ENCODE measurements around the gene RCN1. TPM values are rescaled to one million over a fixed set of nuclear protein-coding genes. Genes with fewer than 3 reads are reported as not detected.
"Not testable (repeated sequence)": the region's sequence is repeated elsewhere in the genome, so short reads cannot be mapped to it uniquely, and the experiment has no call there.

RCN1 gene
- total RNA-seq, 1 donor from 2014 or later: 107 TPM

- no peaks in the 10 kb centered on the region for H3K27me3 ChIP-seq (ENCODE audit: control insufficient read depth in 3 of 3, insufficient read depth in 3 of 3, low read length in 3 of 3)
- no peak overlapping the region for H3K27ac ChIP-seq (ENCODE audit: low read depth, low read length)
- H3K4me3 ChIP-seq (ENCODE audit: low read length in 3 of 3): no peak overlapping the region
- no peak overlapping the region for H3K9ac ChIP-seq (ENCODE audit: low read depth in 1 of 3, low read length in 3 of 3)
- no peaks in the 10 kb centered on the region for H3K9me3 ChIP-seq (ENCODE audit: control insufficient read depth in 3 of 3, low read length in 3 of 3)
- no peaks in the 10 kb centered on the region for H3K36me3 ChIP-seq (ENCODE audit: control insufficient read depth in 3 of 3, insufficient read depth in 3 of 3, low read length in 3 of 3)
- peaks cover 0 to 2% (median 0%) of the 10 kb centered on the region in 3 donors for H3K4me1 ChIP-seq (ENCODE audit: control insufficient read depth in 3 of 3, insufficient read depth in 3 of 3, low read length in 3 of 3)
Observed at GRCh38 chr11:32109138-32109537, 18.3 kb downstream of the RCN1 start.

- no peak overlapping the region for H3K4me3 ChIP-seq (ENCODE audit: low read length in 3 of 3)
- H3K4me1 ChIP-seq (ENCODE audit: control insufficient read depth in 3 of 3, insufficient read depth in 3 of 3, low read length in 3 of 3): peaks cover 0 to 2% (median 0%) of the 10 kb centered on the region in 3 donors
- H3K36me3 ChIP-seq (ENCODE audit: control insufficient read depth in 3 of 3, insufficient read depth in 3 of 3, low read length in 3 of 3): no peaks in the 10 kb centered on the region
- H3K9me3 ChIP-seq (ENCODE audit: control insufficient read depth in 3 of 3, low read length in 3 of 3): no peaks in the 10 kb centered on the region
- no peaks in the 10 kb centered on the region for H3K27me3 ChIP-seq (ENCODE audit: control insufficient read depth in 3 of 3, insufficient read depth in 3 of 3, low read length in 3 of 3)
- H3K27ac ChIP-seq (ENCODE audit: low read depth, low read length): no peak overlapping the region
- no peak overlapping the region for H3K9ac ChIP-seq (ENCODE audit: low read depth in 1 of 3, low read length in 3 of 3)
Observed at GRCh38 chr11:32109592-32109991, 18.7 kb downstream of the RCN1 start.

GRCh38 chr11:32110795-32111194 lies 19.9 kb downstream of the RCN1 start:
- no peaks in the 10 kb centered on the region for H3K27me3 ChIP-seq (ENCODE audit: control insufficient read depth in 3 of 3, insufficient read depth in 3 of 3, low read length in 3 of 3)
- H3K27ac ChIP-seq (ENCODE audit: low read depth, low read length): no peak overlapping the region
- H3K4me1 ChIP-seq (ENCODE audit: control insufficient read depth in 3 of 3, insufficient read depth in 3 of 3, low read length in 3 of 3): peaks cover 0 to 2% (median 0%) of the 10 kb centered on the region in 3 donors
- no peaks in the 10 kb centered on the region for H3K36me3 ChIP-seq (ENCODE audit: control insufficient read depth in 3 of 3, insufficient read depth in 3 of 3, low read length in 3 of 3)
- H3K4me3 ChIP-seq (ENCODE audit: low read length in 3 of 3): no peak overlapping the region
- no peaks in the 10 kb centered on the region for H3K9me3 ChIP-seq (ENCODE audit: control insufficient read depth in 3 of 3, low read length in 3 of 3)
- H3K9ac ChIP-seq (ENCODE audit: low read depth in 1 of 3, low read length in 3 of 3): no peak overlapping the region

- Histone ChIP-seq H3K4me1 (ENCODE audit: control insufficient read depth in 3 of 3, insufficient read depth in 3 of 3, low read length in 3 of 3) (peaks cover 0 to 2% (median 0%) of the 10 kb centered on the region in 3 donors), H3K27me3 (ENCODE audit: control insufficient read depth in 3 of 3, insufficient read depth in 3 of 3, low read length in 3 of 3) (no peaks in the 10 kb centered on the region), H3K36me3 (ENCODE audit: control insufficient read depth in 3 of 3, insufficient read depth in 3 of 3, low read length in 3 of 3) (no peaks in the 10 kb centered on the region), H3K27ac (ENCODE audit: low read depth, low read length) (no peak overlapping the region), H3K4me3 (ENCODE audit: low read length in 3 of 3) (no peak overlapping the region), H3K9ac (ENCODE audit: low read depth in 1 of 3, low read length in 3 of 3) (no peak overlapping the region), H3K9me3 (ENCODE audit: control insufficient read depth in 3 of 3, low read length in 3 of 3) (no peaks in the 10 kb centered on the region)
Observed at GRCh38 chr11:32113200-32113919, 22.5 kb downstream of the RCN1 start.

- H3K9me3 ChIP-seq (ENCODE audit: control insufficient read depth in 3 of 3, low read length in 3 of 3): no peaks in the 10 kb centered on the region
- H3K27ac ChIP-seq (ENCODE audit: low read depth, low read length): no peak overlapping the region
- no peak overlapping the region for H3K4me3 ChIP-seq (ENCODE audit: low read length in 3 of 3)
- H3K9ac ChIP-seq (ENCODE audit: low read depth in 1 of 3, low read length in 3 of 3): no peak overlapping the region
- peaks cover 0 to 2% (median 0%) of the 10 kb centered on the region in 3 donors for H3K4me1 ChIP-seq (ENCODE audit: control insufficient read depth in 3 of 3, insufficient read depth in 3 of 3, low read length in 3 of 3)
- no peaks in the 10 kb centered on the region for H3K27me3 ChIP-seq (ENCODE audit: control insufficient read depth in 3 of 3, insufficient read depth in 3 of 3, low read length in 3 of 3)
- H3K36me3 ChIP-seq (ENCODE audit: control insufficient read depth in 3 of 3, insufficient read depth in 3 of 3, low read length in 3 of 3): no peaks in the 10 kb centered on the region
Observed at GRCh38 chr11:32113920-32114203, 23.0 kb downstream of the RCN1 start.

- H3K27me3 ChIP-seq (ENCODE audit: control insufficient read depth in 3 of 3, insufficient read depth in 3 of 3, low read length in 3 of 3): no peaks in the 10 kb centered on the region
- H3K9me3 ChIP-seq (ENCODE audit: control insufficient read depth in 3 of 3, low read length in 3 of 3): no peaks in the 10 kb centered on the region
- no peak overlapping the region for H3K9ac ChIP-seq (ENCODE audit: low read depth in 1 of 3, low read length in 3 of 3)
- no peak overlapping the region for H3K4me3 ChIP-seq (ENCODE audit: low read length in 3 of 3)
- no peak overlapping the region for H3K27ac ChIP-seq (ENCODE audit: low read depth, low read length)
- H3K36me3 ChIP-seq (ENCODE audit: control insufficient read depth in 3 of 3, insufficient read depth in 3 of 3, low read length in 3 of 3): no peaks in the 10 kb centered on the region
- H3K4me1 ChIP-seq (ENCODE audit: control insufficient read depth in 3 of 3, insufficient read depth in 3 of 3, low read length in 3 of 3): peaks cover 0 to 2% (median 0%) of the 10 kb centered on the region in 3 donors
Observed at GRCh38 chr11:32115446-32115845, 24.6 kb downstream of the RCN1 start.

- Histone ChIP-seq H3K36me3 (ENCODE audit: control insufficient read depth in 3 of 3, insufficient read depth in 3 of 3, low read length in 3 of 3) (no peaks in the 10 kb centered on the region), H3K9me3 (ENCODE audit: control insufficient read depth in 3 of 3, low read length in 3 of 3) (no peaks in the 10 kb centered on the region), H3K4me1 (ENCODE audit: control insufficient read depth in 3 of 3, insufficient read depth in 3 of 3, low read length in 3 of 3) (peaks cover 0 to 2% (median 0%) of the 10 kb centered on the region in 3 donors), H3K4me3 (ENCODE audit: low read length in 3 of 3) (no peak overlapping the region), H3K27me3 (ENCODE audit: control insufficient read depth in 3 of 3, insufficient read depth in 3 of 3, low read length in 3 of 3) (peaks cover 0 to 3% (median 0%) of the 10 kb centered on the region in 3 donors), H3K9ac (ENCODE audit: low read depth in 1 of 3, low read length in 3 of 3) (no peak overlapping the region), H3K27ac (ENCODE audit: low read depth, low read length) (no peak overlapping the region)
Observed at GRCh38 chr11:32116668-32117067, 25.8 kb downstream of the RCN1 start.

GRCh38 chr11:32118025-32118974 lies 27.4 kb downstream of the RCN1 start:
- no peak overlapping the region for H3K27ac ChIP-seq (ENCODE audit: low read depth, low read length)
- H3K9ac ChIP-seq (ENCODE audit: low read depth in 1 of 3, low read length in 3 of 3): no peak overlapping the region
- no peaks in the 10 kb centered on the region for H3K36me3 ChIP-seq (ENCODE audit: control insufficient read depth in 3 of 3, insufficient read depth in 3 of 3, low read length in 3 of 3)
- H3K9me3 ChIP-seq (ENCODE audit: control insufficient read depth in 3 of 3, low read length in 3 of 3): no peaks in the 10 kb centered on the region
- H3K4me1 ChIP-seq (ENCODE audit: control insufficient read depth in 3 of 3, insufficient read depth in 3 of 3, low read length in 3 of 3): peaks cover 0 to 2% (median 0%) of the 10 kb centered on the region in 3 donors
- no peak overlapping the region for H3K4me3 ChIP-seq (ENCODE audit: low read length in 3 of 3)
- H3K27me3 ChIP-seq (ENCODE audit: control insufficient read depth in 3 of 3, insufficient read depth in 3 of 3, low read length in 3 of 3): peaks cover 0 to 3% (median 0%) of the 10 kb centered on the region in 3 donors

- not testable (repeated sequence) for H3K36me3 ChIP-seq (ENCODE audit: control insufficient read depth in 3 of 3, insufficient read depth in 3 of 3, low read length in 3 of 3); H3K27me3 ChIP-seq (ENCODE audit: control insufficient read depth in 3 of 3, insufficient read depth in 3 of 3, low read length in 3 of 3); H3K9ac ChIP-seq (ENCODE audit: low read depth in 1 of 3, low read length in 3 of 3); H3K4me1 ChIP-seq (ENCODE audit: control insufficient read depth in 3 of 3, insufficient read depth in 3 of 3, low read length in 3 of 3); H3K27ac ChIP-seq (ENCODE audit: low read depth, low read length); H3K9me3 ChIP-seq (ENCODE audit: control insufficient read depth in 3 of 3, low read length in 3 of 3); H3K4me3 ChIP-seq (ENCODE audit: low read length in 3 of 3)
Observed at GRCh38 chr11:32119139-32119538, 28.3 kb downstream of the RCN1 start.

GRCh38 chr11:32121012-32121411 lies 30.1 kb downstream of the RCN1 start:
- H3K9me3 ChIP-seq (ENCODE audit: control insufficient read depth in 3 of 3, low read length in 3 of 3): no peaks in the 10 kb centered on the region
- peaks cover 0 to 5% (median 3%) of the 10 kb centered on the region in 3 donors for H3K27me3 ChIP-seq (ENCODE audit: control insufficient read depth in 3 of 3, insufficient read depth in 3 of 3, low read length in 3 of 3)
- H3K4me3 ChIP-seq (ENCODE audit: low read length in 3 of 3): no peak overlapping the region
- no peaks in the 10 kb centered on the region for H3K36me3 ChIP-seq (ENCODE audit: control insufficient read depth in 3 of 3, insufficient read depth in 3 of 3, low read length in 3 of 3)
- no peak overlapping the region for H3K27ac ChIP-seq (ENCODE audit: low read depth, low read length)
- no peaks in the 10 kb centered on the region for H3K4me1 ChIP-seq (ENCODE audit: control insufficient read depth in 3 of 3, insufficient read depth in 3 of 3, low read length in 3 of 3)
- no peak overlapping the region for H3K9ac ChIP-seq (ENCODE audit: low read depth in 1 of 3, low read length in 3 of 3)

Measured in skeletal muscle tissue (tissue), 4 donors.